Left ventricle myocardium inferior (tissue), 1 donor: ENCODE measurements around the gene CCZ1B. TPM values are rescaled to one million over a fixed set of nuclear protein-coding genes. Genes with fewer than 3 reads are reported as not detected.
"Not testable (repeated sequence)": the region's sequence is repeated elsewhere in the genome, so short reads cannot be mapped to it uniquely, and the experiment has no call there.

Source experiments
- DNase-seq: peaks from one replicate; pipeline ENCODE4 v3.0.0-alpha.2; 2020
- H3K27ac ChIP-seq: fragments of 200-600 bp; replicated peaks from 2 replicates; pipeline ENCODE4 v1.8.0; 2021
- H3K27me3 ChIP-seq: fragments of 200-600 bp; 2 replicates; pipeline ENCODE4 v1.8.0; 2021; ENCODE audit warnings: low read depth
- H3K36me3 ChIP-seq: fragments of 200-600 bp; 2 replicates; pipeline ENCODE4 v1.8.0; 2021
- H3K4me1 ChIP-seq: fragments of 200-600 bp; 2 replicates; pipeline ENCODE4 v1.8.0; 2021
- H3K4me3 ChIP-seq: fragments of 200-600 bp; 2 replicates; pipeline ENCODE4 v1.8.0; 2021; ENCODE audit warnings: mild to moderate bottlenecking, moderate library complexity
- H3K9me3 ChIP-seq: fragments of 200-600 bp; replicated peaks from 2 replicates; pipeline ENCODE4 v1.8.0; 2021
- intact Hi-C: fragments of 100-400 bp; cut with micrococcal nuclease; formaldehyde crosslinking; loops from one replicate; pipeline ENCODE4 v1.11.0; 2022
- total RNA-seq: library from RNA; stranded (reverse); fragmentation: NEBNext Ultra II Directional; extraction: Animal tissue kit (Norgen Biotek cat#: 25700); gene quantifications from one replicate; pipeline ENCODE4 v1.2.1, GENCODE V29; 2021
- TF ChIP-seq, protein P1 (sequence below): fragments of 200-600 bp; IDR thresholded peaks from 2 replicates; pipeline ENCODE4 v1.8.0; 2021; ENCODE audit warnings: antibody characterized with exemption, mild to moderate bottlenecking, borderline replicate concordance
- donor health status: DM: no; HTN: yes; CAD: no; lungs with severe emphysema.

Gene CCZ1B
- total RNA-seq, 1 donor from 2014 or later, result 27.3 TPM

DNA sequence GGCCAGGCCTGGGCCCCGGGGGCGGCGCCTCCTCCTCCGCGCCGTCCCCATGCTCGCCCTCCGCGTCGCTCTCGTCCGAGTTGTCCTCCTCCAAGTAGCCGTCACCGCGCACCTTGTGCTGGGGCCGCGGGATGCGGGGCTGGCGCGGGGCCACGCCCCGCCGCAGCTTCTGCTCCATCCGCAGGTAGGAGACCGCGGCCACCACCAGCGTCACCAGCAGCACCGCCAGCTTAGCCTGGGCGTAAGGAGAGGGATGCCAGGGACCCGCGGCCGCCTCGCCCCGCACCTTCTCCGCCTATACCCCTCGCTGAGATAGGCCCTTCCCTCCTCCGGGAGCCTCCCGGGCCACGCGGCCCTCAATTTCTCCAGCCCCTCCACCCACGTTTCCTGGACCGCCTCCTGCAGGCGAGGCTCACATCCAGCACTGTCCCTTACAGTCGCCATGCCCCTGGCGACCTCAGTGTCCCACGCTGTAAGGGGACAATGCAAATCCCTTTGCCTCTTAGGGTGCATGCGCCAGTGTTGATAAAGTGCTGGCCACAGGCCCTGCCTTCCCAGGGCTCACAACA is 29.6 kb upstream of the CCZ1B start:
- H3K9me3 ChIP-seq, H3K4me1 ChIP-seq, H3K27ac ChIP-seq, H3K36me3 ChIP-seq, intact Hi-C loops, H3K27me3 ChIP-seq, DNase-seq: not testable (repeated sequence)
- peak overlapping the region; percentile 64 for H3K4me3 ChIP-seq
- TF ChIP-seq, protein P1, sequence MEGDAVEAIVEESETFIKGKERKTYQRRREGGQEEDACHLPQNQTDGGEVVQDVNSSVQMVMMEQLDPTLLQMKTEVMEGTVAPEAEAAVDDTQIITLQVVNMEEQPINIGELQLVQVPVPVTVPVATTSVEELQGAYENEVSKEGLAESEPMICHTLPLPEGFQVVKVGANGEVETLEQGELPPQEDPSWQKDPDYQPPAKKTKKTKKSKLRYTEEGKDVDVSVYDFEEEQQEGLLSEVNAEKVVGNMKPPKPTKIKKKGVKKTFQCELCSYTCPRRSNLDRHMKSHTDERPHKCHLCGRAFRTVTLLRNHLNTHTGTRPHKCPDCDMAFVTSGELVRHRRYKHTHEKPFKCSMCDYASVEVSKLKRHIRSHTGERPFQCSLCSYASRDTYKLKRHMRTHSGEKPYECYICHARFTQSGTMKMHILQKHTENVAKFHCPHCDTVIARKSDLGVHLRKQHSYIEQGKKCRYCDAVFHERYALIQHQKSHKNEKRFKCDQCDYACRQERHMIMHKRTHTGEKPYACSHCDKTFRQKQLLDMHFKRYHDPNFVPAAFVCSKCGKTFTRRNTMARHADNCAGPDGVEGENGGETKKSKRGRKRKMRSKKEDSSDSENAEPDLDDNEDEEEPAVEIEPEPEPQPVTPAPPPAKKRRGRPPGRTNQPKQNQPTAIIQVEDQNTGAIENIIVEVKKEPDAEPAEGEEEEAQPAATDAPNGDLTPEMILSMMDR, result peak; percentile 10

DNA sequence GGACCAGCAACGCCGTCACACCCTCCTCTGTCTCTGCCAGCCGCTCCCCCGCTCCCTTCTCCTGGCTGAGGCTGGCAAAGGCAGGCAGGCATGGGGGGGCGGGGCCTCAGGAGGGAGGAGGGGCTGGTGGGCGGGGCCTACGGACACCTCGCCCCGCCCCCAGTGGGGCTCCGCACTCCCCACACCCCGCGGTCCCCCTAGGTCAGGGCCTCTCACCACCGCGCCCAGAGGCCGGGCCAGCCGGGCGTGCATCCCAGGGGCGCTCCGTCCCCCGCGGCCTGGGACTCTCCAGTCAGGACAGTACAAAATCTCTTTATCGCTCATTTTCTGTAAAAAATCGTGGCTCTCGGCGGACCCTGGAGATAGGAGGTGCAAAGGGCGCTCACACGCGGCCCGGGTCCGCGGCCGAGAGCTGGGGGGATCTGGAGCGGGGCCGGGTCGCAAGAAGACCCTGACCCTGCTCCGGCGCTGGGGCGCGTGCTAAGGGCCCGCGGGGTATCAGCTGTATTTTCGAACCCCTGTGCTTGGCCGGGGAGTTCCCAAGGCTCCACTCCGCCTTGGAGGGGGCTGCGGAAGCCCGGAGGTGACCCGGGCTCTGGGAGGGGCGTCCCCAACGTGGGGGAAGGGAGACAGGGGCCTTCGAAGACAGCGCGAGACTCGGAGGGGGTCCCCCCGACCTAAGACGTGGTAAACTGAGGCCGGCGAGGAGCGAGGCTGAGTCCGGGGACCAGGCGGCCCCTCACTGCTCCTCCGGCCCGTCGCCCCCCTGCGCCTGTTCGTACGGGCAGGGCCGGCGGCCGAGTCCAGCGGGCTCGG is 28.9 kb upstream of the CCZ1B start:
- intact Hi-C loops, H3K36me3 ChIP-seq: not testable (repeated sequence)

DNA sequence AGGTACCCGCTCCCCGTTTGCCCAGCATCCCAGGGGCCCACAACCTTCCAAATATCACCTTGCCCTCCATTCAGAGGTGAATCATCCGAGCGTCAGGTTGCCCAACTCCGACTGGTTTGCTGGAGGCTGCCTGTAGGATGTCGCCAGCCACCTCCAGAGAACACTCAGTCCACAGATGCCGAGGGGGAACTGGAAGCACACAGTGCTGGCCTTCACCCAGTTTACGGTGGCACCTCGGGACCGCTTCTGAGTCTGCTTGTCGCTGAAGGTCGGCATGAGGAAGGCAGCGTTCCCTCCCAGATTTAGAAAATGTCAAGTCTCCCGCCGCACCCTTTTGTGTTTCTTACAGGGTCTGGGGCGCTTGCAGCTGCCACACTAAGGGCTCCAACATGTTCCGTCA is 27.6 kb upstream of the CCZ1B start:
- H3K27ac ChIP-seq, H3K36me3 ChIP-seq, H3K9me3 ChIP-seq, intact Hi-C loops, H3K4me3 ChIP-seq, DNase-seq, H3K4me1 ChIP-seq, H3K27me3 ChIP-seq: not testable (repeated sequence)

More for the DNA sequence above, 28.9 kb upstream of the CCZ1B start:
- H3K27me3 ChIP-seq, H3K27ac ChIP-seq, DNase-seq, H3K4me1 ChIP-seq, H3K9me3 ChIP-seq: not testable (repeated sequence)
- peak overlapping the region; percentile 64 for H3K4me3 ChIP-seq

DNA sequence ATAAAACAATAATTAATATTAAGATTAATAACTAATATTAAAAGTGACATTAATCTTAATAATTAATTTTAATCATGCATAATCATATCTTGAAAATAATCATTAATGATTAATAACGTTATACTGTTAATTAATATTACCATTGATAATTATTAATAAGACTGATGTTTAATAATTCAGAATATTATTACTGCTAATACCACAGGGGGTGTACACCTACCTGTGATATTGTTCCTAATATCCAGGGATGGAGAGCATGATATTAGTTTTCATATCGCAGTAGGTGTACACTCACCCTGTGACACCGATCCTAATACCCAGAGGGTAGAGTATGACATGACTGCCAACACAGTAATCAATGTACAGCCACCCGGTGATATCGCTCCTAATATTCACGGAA is 23.1 kb upstream of the CCZ1B start:
- H3K9me3 ChIP-seq, DNase-seq, H3K4me3 ChIP-seq, H3K27ac ChIP-seq, H3K36me3 ChIP-seq, H3K4me1 ChIP-seq, intact Hi-C loops: not testable (repeated sequence)
- H3K27me3 ChIP-seq, result peaks cover 14% of the 10 kb centered on the region

DNA sequence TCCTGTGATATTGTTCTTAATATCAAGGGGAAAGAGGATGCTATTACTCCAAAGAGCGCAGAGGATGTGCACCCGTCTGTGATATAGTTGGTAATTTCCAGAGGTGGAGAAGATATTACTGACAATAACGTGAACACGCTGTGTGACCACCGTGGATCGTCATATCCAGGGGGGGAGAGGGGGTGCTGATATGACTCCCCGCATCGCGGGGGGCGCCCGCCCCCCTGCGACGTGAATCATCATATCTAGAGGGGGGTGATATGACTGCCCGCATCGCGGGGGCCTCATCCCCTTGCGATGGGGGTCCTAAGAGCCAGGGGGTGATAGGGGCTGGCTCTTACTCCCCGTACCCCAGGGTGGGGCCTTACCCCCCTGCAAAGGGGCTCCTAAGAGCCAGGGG is 21.7 kb upstream of the CCZ1B start:
- H3K9me3 ChIP-seq, intact Hi-C loops, H3K4me1 ChIP-seq, H3K36me3 ChIP-seq, H3K27ac ChIP-seq, DNase-seq, H3K4me3 ChIP-seq: not testable (repeated sequence)
- peaks cover 19% of the 10 kb centered on the region for H3K27me3 ChIP-seq

DNA sequence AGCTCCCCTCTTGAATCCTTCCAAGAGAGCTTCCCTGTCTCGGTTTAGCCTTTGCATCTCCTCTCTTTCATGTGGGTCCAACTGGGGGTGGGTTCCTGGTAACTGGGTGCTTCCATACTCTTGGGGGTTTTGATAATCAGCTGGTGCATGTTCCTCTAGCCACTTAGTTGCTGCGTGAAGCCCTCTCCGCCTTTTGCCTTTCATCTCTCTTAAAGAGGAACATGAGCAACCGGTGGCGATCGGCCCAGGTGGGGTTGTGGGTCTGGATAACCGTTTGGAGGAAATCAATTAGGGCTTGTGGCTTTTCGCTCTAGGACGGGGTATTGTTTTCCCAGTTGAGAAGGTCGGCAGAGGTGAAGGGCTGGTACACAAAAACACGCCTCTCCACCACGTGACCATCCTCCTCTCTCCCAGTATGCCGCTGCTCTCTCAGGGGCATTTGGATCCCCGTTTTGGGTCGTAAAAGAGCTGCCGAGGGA is 19.9 kb upstream of the CCZ1B start:
- H3K4me3 ChIP-seq, intact Hi-C loops, H3K4me1 ChIP-seq, H3K27ac ChIP-seq, DNase-seq, H3K36me3 ChIP-seq, H3K9me3 ChIP-seq: not testable (repeated sequence)
- H3K27me3 ChIP-seq, result peaks cover 35% of the 10 kb centered on the region

DNA sequence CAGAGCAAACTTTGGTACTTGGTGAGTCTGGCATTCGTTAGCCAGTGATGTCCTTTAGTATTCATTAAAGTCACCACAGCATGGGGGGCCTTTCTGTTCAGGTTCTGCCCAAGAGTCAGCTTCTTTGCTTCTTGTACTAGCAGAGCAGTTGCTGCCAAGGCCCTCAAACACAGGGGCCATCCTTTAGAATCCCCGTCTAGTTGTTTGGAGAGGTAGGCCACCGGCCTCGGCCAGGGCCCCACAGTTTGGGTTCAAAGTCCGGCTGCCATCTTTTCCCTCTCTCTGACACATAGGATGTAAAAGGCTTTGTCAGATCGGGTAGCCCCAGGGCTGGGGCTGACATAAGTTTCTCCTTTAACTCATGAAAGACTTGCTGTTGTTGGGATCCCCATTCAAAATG is 17.6 kb upstream of the CCZ1B start:
- H3K9me3 ChIP-seq, H3K4me3 ChIP-seq, H3K27ac ChIP-seq, H3K36me3 ChIP-seq, DNase-seq, H3K4me1 ChIP-seq, intact Hi-C loops: not testable (repeated sequence)
- peaks cover 55% of the 10 kb centered on the region for H3K27me3 ChIP-seq

DNA sequence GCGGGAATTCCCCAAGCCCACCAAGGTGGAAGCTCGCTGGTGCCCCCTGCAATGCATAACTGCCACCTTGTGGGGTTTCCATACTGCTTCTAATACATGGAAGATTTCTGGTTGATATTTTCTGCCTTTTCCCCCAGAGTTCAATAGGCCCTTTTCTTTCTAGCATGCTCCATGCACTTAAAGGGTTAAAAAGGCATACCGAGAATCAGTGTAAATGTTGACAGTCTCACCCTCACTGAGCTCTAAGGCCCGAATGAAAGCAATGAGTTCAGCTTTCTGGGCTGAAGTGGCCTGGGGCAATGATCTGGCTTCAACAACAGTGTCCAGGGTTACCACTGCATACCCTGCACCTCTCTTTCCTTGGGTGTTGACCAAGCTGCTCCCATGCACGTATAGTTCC is 17.0 kb upstream of the CCZ1B start:
- H3K4me1 ChIP-seq, H3K9me3 ChIP-seq, intact Hi-C loops, DNase-seq, H3K36me3 ChIP-seq, H3K4me3 ChIP-seq, H3K27ac ChIP-seq: not testable (repeated sequence)
- H3K27me3 ChIP-seq, result peaks cover 53% of the 10 kb centered on the region

DNA sequence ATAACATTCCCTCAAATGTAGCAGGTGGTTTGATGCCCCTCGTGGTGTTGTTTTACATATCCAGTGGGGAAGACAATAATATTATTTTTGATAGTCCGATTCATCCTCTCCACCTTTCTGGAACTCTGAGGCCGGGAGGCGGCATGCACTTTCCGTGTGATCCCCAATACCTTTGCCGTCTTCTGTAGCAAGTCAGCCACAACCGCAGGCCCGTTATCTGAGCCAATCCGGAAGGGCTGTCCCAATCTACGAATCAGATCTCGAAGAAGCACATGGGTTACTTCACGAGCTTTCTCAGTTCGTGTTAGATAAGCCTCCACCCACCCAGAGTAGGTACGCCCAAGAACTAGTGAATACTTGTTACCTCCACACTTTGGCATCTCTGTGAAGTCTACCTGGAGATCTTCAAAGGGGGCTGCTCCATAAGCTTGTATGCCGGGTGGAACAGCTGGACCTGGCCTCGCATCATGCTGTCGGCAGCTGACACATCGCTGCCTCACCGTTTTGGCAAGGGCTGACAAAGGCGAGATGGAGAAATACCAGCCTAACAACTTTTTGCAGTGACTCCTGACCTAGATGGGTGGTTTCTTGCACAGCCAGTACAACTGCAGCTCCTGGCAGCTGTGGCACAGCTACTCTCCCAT is 16.3 kb upstream of the CCZ1B start:
- DNase-seq, H3K4me3 ChIP-seq, H3K36me3 ChIP-seq, intact Hi-C loops, H3K27ac ChIP-seq, H3K9me3 ChIP-seq, H3K4me1 ChIP-seq: not testable (repeated sequence)
- H3K27me3 ChIP-seq, result peaks cover 50% of the 10 kb centered on the region

DNA sequence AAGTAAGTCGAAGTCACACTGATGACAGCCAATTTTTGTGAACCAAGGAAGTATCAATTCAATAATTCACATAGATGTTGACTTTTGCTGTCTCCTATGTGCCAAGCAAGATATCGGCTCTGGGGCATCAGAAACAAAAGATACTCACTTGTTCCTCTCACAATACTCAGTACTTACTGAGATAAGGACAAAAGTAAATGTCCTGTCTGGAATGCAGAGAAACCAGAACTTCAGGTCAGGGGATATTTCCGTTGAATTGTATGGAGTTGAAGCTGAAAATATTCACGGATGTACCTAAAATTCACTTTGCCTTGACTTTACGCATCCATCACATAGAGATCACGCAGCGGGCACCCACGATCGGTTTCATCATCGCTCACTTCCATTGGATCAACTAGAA is 11.0 kb upstream of the CCZ1B start:
- intact Hi-C loops, H3K9me3 ChIP-seq, DNase-seq: not testable (repeated sequence)

DNA sequence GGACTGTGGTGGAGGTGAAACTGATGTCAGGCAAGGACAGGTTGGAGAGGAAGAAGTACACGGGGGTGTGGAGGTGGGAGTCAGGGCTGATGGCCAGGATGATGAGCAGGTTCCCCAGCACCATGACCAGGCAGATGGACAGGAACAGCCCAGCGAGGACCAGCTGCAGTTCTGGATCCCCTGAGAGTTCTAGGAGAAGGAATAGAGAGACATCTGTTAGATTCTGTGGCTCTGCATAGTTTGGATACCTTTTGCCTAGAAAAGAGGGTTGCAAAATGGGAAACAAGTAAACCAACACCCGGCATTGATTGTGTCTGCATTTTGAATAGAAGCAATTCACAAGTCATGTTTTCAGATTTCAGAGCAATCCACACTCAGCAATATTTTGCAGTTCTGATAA is 9.4 kb upstream of the CCZ1B start:
- DNase-seq, intact Hi-C loops, H3K9me3 ChIP-seq, H3K27ac ChIP-seq, H3K4me1 ChIP-seq, H3K4me3 ChIP-seq, H3K36me3 ChIP-seq: not testable (repeated sequence)
- peaks cover 78% of the 10 kb centered on the region for H3K27me3 ChIP-seq

More for the DNA sequence above, 11.0 kb upstream of the CCZ1B start:
- not testable (repeated sequence) for H3K36me3 ChIP-seq, H3K4me1 ChIP-seq, H3K27ac ChIP-seq, H3K4me3 ChIP-seq
- H3K27me3 ChIP-seq, result peaks cover 80% of the 10 kb centered on the region
